GM21526 (cell line): ENCODE results near the gene CHCHD3.

Source experiments
- ATAC-seq: cut with Tn5 transposase; IDR thresholded peaks from one replicate; pipeline ENCODE4 v1.9.1; 2021; ENCODE audit warnings: moderate library complexity; ENCODE audit not compliant: unreplicated experiment, low FRiP score

The CHCHD3 gene

DNA sequence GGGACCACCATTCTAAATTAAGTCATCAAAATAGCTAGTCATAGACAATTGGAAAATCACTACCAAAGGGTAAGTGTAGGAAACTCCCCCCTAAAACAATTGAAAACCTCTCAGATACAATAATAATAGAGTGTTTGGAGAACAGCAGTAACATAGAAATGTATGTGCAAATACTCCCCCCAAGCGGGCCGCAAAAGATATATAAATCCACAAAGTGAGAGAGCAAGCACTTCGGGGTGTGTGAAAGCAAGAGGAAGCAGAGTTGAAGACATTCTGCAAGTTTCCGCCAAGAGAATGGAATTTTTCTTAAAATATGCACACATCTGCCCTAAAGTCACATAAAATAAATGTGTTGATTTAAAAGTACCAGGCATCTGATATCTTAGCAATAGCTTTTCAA lies 33.3 kb downstream of the CHCHD3 start:
- no peak for ATAC-seq

DNA sequence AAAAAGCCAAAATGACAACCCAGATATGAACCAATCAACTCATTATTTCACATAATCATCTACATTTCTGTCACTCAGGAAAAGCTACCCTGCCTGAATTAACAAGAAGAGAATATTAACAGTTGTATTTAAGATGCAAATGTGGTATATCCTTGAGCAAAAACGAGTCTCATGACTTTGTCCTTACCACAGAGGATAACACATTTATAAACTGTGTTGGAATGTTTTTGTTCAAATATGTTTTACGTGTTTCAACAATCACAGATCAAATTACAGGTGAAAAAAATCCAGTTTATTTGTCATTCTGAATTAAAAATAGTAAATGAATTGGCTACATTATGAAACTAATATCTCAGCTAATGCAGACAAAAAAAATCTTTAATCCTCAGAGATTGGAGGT lies 34.6 kb downstream of the CHCHD3 start:
- ATAC-seq = no peak

DNA sequence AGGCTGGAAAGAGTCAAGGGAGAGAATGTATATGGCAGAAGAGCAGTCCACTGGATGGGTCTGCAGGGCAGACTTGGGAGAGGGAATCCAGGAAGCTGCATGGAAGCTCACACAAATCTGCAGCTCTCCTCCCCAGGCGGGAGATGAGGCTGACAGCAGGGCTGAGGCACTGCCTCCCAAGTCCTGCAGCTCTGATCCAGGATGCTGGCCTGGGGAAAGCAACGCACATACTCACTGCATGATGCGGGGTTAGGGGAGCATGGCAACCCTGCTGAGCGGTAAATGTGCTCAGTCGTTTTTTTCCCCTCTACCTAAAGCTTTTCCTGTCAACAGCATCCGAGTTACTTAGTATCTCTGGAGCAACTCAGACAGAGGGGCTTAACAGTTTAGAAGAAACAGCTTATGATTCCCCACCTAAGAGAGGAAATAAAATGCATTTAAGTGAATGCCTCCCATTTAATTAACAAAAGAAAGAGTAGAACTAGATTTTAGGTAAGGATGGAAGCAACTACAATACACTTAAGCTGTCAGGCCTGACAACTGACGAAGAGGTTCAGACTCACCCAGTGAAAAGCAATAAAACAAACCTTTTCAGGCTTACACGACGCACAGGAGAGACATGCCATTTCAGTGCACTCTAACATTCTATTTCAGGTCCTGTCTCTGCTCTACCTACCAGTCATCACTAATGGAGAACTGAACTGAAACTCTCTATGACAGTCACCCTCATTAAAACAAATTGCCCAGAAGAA lies 37.0 kb downstream of the CHCHD3 start:
- ATAC-seq = no peak

DNA sequence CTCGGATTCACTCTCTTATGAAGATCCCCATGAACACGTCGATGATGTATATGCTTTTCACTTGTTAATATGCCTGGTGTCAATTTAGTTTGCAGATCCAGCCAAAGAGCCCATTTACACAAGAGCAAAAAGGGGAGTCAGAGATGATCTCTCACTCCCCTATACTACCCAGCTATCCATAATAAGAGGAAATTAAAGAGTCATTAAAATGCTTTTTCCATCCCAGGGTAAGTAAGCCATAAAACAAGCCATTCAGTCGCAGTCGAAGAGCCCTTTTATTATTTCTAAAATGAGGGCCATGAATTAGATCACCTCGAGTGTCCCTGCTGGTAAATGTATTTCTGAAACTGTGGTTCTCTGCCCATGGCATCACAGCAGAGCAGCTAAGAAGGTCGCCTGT lies 41.2 kb downstream of the CHCHD3 start:
- no peak for ATAC-seq

GRCh38 chr7:133040178-133040577 lies 41.7 kb downstream of the CHCHD3 start:
- no peak for ATAC-seq

GRCh38 chr7:133039614-133040013 lies 42.3 kb downstream of the CHCHD3 start:
- ATAC-seq = no peak

DNA sequence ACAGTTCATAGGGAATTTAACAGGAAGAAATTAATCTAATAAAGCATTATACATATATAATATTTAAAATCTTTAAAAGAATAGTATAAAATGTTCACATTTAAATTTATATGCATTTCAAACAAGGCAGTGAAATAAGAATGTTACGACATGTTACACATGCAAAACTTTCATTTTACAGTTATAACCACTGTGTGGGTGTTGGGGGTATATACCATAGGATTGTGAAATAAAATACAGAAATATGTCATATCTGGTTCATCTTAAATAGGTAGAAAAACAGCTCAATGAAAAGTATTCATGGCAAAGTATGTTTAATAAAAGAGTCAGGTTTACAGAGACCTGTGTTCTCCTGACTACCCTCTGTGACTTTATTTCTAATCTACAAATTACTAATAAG lies 45.6 kb downstream of the CHCHD3 start:
- ATAC-seq = no peak

- peak; percentile 95 for ATAC-seq
These were observed 46.6 kb downstream of the CHCHD3 start for GRCh38 chr7:133035240-133035639.

- ATAC-seq = no peak
These were observed 51.5 kb downstream of the CHCHD3 start for GRCh38 chr7:133030346-133030745.

GRCh38 chr7:133029463-133029862 lies 52.4 kb downstream of the CHCHD3 start:
- no peak for ATAC-seq

DNA sequence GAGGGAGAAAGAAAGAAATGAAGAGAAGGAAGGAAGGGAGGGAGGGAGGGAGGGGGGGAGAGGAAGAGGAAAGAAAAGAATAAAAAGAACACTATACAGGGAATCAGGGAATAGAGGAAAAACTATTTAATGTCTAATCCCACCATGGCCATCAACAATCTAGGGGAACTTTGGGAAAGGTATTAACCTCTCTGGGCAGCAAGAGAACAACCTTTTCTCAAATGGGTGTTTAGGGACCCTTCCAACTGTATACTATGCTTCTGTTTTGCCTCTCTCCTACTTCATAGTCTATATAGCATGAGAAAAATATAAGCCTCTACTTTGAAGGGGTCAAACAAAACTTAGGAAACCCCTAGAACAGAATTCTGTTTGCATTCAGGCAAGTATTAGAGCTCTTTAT lies 54.5 kb downstream of the CHCHD3 start:
- no peak for ATAC-seq

DNA sequence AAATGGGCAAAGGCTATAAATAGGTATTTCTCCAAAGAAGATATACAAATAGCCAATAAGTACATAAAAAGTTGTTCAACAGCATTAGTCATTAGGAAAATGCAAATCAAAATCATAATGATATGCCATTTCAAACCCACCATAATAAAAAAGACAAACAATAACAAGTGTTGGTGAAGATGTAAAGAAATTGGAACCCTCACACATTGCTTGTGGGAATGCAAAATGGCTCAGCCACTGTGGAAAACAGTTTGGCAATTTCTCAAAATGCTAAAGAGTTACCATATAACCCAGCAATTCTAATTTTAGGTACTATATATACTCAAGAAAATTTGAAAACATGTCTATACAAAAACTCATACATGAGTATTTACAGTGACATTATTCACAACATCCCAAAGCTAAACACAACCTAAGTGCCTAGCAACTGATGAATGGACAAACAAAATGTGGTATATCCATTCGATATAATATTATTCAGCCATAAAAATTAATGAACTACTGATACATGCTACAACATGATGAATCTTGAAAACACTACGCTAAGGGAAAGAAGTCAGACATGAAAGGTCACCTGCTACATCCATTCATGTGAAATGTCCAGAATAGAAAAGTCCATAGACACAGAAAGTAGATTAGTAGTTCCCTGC lies 55.6 kb downstream of the CHCHD3 start:
- no peak for ATAC-seq

- no peak for ATAC-seq
These were observed 56.8 kb downstream of the CHCHD3 start for GRCh38 chr7:133025056-133025455.

- ATAC-seq = no peak
These were observed 57.3 kb downstream of the CHCHD3 start for GRCh38 chr7:133024596-133024995.

DNA sequence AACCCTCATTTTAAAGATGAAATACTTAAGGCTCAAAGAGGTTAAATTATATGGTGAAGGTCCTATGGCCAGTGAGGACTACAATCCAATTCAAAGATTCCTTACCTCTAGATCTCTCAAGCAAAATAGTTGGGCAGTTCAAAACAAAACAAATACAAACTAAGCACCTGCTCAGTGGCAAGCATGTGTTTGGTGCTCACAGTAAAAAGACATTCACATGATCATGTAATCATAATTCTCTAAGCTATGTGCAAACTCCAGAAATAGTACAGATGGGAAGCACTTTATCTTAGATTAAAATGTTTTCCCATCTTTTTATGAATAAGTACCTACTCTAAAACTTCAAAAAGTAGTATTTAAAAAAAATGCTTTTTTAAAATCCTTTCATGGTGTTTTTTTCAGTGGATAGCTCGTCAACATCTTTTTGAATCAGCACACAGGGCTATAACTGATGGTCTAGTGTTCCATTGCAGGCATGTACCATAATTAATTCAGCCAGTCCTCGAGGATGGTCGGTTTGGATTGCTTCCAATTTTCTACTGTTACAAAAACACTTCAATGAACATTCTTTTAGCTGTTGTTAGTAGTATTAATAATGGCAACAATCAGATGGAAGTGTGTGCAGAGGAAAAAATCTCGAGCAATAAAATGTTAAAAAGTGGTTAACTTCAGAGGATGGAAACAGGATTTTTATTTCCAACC lies 58.4 kb downstream of the CHCHD3 start:
- no peak for ATAC-seq

DNA sequence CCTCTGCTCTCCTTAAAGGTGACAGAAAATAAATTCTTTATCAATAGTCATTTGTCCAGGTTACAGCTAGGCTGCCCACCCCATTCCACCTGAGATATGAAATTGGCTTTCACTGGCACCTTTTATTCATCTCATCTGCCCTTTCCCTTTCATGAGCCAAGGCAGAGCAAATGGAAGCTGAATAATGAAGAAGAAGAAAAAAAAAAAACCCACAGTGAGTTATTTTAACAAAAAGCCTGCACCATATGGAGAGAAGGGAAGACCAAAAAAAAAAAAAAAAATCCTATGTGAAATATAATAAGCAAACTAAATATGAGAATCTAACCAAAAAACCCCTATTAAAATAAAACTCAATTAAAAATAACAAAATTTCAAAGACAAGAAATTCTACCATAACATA lies 59.2 kb downstream of the CHCHD3 start:
- ATAC-seq = no peak

DNA sequence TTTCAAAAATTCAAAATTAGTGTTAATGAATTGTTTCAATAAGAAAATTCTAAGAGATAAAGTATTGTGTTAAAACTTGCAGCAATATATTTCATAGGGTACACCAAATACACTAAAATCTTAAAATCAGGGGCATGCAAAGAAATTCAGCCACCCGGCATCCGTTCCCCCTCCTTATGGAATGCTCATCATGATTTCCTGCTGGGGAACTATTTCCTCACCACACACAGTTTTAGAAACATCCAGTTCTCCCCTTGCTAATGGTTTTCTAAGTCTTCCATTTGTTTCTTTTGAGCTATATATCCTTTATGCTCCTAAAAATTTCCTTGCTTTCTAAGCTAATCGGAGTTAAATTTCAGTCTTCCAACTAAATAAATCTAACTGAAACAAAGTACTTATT lies 60.7 kb downstream of the CHCHD3 start:
- ATAC-seq = no peak

GRCh38 chr7:133020496-133020895 lies 61.4 kb downstream of the CHCHD3 start:
- ATAC-seq = no peak

DNA sequence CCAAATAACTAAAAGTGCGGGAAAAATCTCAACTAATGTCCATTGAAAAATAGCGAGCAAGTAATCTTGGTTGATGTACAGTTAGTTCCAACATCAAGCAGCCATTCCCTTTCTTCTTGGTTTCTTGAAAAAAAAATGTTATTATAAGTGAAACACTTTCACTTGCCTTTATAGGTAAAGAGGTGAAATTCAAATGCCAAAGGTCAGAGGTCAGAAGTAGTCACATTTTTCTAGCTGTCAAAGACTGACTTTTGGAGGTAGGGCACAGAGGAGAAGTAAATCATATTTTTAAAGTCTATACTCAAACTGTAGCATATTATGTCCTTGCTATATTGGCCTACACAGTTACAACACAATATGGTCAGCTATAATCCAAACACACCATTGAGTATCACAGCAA lies 62.3 kb downstream of the CHCHD3 start:
- ATAC-seq = no peak

DNA sequence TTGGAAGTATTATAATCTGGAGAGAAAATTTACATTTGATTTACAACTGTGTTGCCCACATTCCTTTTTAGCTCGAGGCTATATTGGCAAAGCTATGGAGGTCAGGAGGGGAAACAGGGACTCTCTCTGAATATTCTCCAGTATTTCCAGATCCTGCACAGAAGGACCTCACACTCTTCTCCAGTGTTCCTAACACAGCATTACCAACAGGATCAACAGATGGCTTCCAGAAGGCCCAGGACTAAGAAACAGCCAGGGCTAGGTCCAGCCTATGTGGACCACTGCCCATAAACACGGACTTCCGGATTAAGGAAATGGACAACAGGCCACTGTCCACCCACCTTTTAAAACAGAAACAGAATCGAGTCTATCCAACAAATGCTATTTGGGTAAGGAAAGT lies 65.3 kb downstream of the CHCHD3 start:
- no peak for ATAC-seq

GRCh38 chr7:133015888-133016287 lies 66.0 kb downstream of the CHCHD3 start:
- no peak for ATAC-seq

- no peak for ATAC-seq
These were observed 70.1 kb downstream of the CHCHD3 start for GRCh38 chr7:133011746-133012145.
